ENCODE data around the gene SRPRB. TPM values are rescaled to one million over a fixed set of nuclear protein-coding genes. Genes with fewer than 3 reads are reported as not detected.

SRPRB gene
- polyA plus RNA-seq, 1 donor from 2014 or later: 46.9 TPM

DNA sequence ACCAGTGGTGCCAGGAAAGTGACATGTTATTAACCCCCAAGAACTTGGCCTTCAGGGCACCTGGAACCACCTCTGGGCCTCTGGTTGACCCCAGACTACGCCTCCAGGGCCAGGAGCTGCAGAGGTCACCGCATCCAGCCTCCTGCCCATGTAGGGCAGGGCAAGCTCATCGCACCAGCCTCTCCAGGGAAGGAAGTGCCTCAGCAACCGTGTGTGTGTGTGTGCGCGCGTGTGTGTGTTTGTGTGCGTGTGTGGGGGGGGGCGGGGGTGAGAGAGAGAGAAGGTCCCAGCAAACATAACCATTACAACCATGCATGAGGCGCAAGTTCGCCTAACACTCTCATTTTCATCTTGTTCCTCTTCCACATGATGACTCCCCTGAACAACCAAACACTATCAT lies 58.3 kb downstream of the SRPRB start:
- TF ChIP-seq MXI1 (conservative IDR thresholded peaks at IDR 0.05; ENCODE audit: poor library complexity, severe bottlenecking) (no peak), TAF1 (IDR thresholded peaks at IDR 0.05; ENCODE audit: low read depth) (no peak)
- no peak overlapping the region for H3K9ac ChIP-seq (ENCODE audit: low read length)
- H3K9me2 ChIP-seq (ENCODE audit: insufficient read depth, low read length): no peaks in the 10 kb centered on the region
- H3K79me2 ChIP-seq (replicated peaks; ENCODE audit: insufficient read depth, low read length): no peaks in the 10 kb centered on the region
- H3K4me3 ChIP-seq (ENCODE audit: low read length): no peak overlapping the region
- H3F3A ChIP-seq (ENCODE audit: insufficient read depth, low read length, poor library complexity, severe bottlenecking): no peaks in the 10 kb centered on the region
- H3K27ac ChIP-seq (ENCODE audit: low read length): no peak overlapping the region
- H3K36me3 ChIP-seq (ENCODE audit: insufficient read depth, low read length): no peaks in the 10 kb centered on the region
- no peak overlapping the region for H3K4me2 ChIP-seq (ENCODE audit: low read length)
- no peaks in the 10 kb centered on the region for H3K27me3 ChIP-seq (ENCODE audit: insufficient read depth, low read depth, low read length)
- H2AFZ ChIP-seq (ENCODE audit: low read depth, low read length): no peak overlapping the region
- no peaks in the 10 kb centered on the region for H3K9me3 ChIP-seq (ENCODE audit: low read length)
- no peaks in the 10 kb centered on the region for H4K20me1 ChIP-seq (ENCODE audit: insufficient read depth)

DNA sequence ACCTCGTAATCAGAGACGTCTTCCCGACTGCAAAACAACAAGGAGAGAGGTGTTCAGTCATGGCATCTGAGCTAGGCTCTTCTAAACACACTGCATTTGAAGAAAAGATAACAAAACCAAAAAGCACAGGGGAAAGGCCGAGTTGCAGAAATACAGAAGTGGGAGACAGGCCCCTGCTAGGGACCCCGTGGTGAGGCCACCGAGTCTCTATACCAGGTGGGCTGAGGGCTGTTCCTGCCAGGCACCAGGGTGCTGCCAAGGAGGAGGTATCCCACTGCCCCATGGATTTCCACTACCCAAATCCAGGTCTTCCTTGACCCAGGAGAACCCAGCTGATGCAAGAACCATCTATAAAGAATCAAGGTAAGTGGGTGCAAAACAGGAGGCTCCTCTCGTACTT lies 59.0 kb downstream of the SRPRB start:
- Histone ChIP-seq H4K20me1 (ENCODE audit: insufficient read depth) (no peaks in the 10 kb centered on the region), H3K79me2 (replicated peaks; ENCODE audit: insufficient read depth, low read length) (no peaks in the 10 kb centered on the region), H3K9me3 (ENCODE audit: low read length) (no peaks in the 10 kb centered on the region), H3K36me3 (ENCODE audit: insufficient read depth, low read length) (no peaks in the 10 kb centered on the region), H3K27me3 (ENCODE audit: insufficient read depth, low read depth, low read length) (no peaks in the 10 kb centered on the region), H3K4me2 (ENCODE audit: low read length) (no peak overlapping the region), H2AFZ (ENCODE audit: low read depth, low read length) (no peak overlapping the region), H3K4me3 (ENCODE audit: low read length) (no peak overlapping the region), H3K9me2 (ENCODE audit: insufficient read depth, low read length) (no peaks in the 10 kb centered on the region), H3F3A (ENCODE audit: insufficient read depth, low read length, poor library complexity, severe bottlenecking) (no peaks in the 10 kb centered on the region), H3K9ac (ENCODE audit: low read length) (no peak overlapping the region), H3K27ac (ENCODE audit: low read length) (no peak overlapping the region)
- TF ChIP-seq CTCF (IDR thresholded peaks at IDR 0.05; ENCODE audit: poor library complexity, severe bottlenecking) (no peak), RAD21 (conservative IDR thresholded peaks at IDR 0.05) (no peak), SMC3 (conservative IDR thresholded peaks at IDR 0.05; ENCODE audit: poor library complexity) (no peak), EP300 (conservative IDR thresholded peaks at IDR 0.05; ENCODE audit: poor library complexity, severe bottlenecking) (no peak), MXI1 (conservative IDR thresholded peaks at IDR 0.05; ENCODE audit: poor library complexity, severe bottlenecking) (no peak), EZH2 (IDR thresholded peaks at IDR 0.05; ENCODE audit: borderline replicate concordance, insufficient read depth, low read length, poor library complexity, severe bottlenecking) (no peak), TAF1 (IDR thresholded peaks at IDR 0.05; ENCODE audit: low read depth) (no peak), POLR2AphosphoS5 (IDR thresholded peaks at IDR 0.05) (no peak)
- TF ChIP-seq, protein P1, sequence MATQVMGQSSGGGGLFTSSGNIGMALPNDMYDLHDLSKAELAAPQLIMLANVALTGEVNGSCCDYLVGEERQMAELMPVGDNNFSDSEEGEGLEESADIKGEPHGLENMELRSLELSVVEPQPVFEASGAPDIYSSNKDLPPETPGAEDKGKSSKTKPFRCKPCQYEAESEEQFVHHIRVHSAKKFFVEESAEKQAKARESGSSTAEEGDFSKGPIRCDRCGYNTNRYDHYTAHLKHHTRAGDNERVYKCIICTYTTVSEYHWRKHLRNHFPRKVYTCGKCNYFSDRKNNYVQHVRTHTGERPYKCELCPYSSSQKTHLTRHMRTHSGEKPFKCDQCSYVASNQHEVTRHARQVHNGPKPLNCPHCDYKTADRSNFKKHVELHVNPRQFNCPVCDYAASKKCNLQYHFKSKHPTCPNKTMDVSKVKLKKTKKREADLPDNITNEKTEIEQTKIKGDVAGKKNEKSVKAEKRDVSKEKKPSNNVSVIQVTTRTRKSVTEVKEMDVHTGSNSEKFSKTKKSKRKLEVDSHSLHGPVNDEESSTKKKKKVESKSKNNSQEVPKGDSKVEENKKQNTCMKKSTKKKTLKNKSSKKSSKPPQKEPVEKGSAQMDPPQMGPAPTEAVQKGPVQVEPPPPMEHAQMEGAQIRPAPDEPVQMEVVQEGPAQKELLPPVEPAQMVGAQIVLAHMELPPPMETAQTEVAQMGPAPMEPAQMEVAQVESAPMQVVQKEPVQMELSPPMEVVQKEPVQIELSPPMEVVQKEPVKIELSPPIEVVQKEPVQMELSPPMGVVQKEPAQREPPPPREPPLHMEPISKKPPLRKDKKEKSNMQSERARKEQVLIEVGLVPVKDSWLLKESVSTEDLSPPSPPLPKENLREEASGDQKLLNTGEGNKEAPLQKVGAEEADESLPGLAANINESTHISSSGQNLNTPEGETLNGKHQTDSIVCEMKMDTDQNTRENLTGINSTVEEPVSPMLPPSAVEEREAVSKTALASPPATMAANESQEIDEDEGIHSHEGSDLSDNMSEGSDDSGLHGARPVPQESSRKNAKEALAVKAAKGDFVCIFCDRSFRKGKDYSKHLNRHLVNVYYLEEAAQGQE (IDR thresholded peaks at IDR 0.05; ENCODE audit: borderline replicate concordance): no peak

Measured in neural cell (in vitro differentiated cells).